ENCODE data around the gene CENPB. TPM values are rescaled to one million over a fixed set of nuclear protein-coding genes. Genes with fewer than 3 reads are reported as not detected.

The CENPB gene
- polyA plus RNA-seq, 1 donor (not counting 4 experiments of a cell fraction or from before 2014, with no cell fraction given): 18.1 TPM

DNA sequence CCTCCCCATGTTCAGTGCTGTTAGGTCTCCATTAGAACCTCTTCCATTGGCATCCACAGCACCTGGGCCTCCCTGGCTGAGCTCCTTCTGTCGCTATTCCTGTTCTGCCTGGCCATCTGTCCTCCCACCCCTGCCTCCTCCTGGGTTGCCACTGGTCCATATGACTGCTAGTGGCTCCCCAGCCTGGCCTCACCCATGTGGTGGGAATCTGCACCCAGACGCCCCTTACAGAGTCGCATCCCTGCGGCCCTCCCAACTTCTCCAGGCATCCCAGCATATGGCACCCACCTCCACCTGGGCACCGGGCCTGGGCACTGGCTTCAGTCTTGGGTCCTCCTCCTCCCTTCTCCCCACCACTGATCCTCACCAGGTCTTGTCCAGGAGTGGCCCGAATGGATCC is 17.3 kb upstream of the CENPB start:
- no peak overlapping the region for H3K4me3 ChIP-seq (ENCODE audit: control insufficient read depth in 2 of 3, extremely low read depth in 1 of 3, insufficient read depth in 2 of 3, low read depth in 1 of 3, low read length in 3 of 3)
- peaks cover 85% of the 10 kb centered on the region for H3K4me1 ChIP-seq (ENCODE audit: control insufficient read depth, extremely low read depth, insufficient read depth, low read length)
- no peaks in the 10 kb centered on the region for H3K9me1 ChIP-seq (ENCODE audit: control insufficient read depth, extremely low read depth, insufficient read depth, low read length)
- H3K36me3 ChIP-seq (ENCODE audit: control insufficient read depth in 2 of 2, extremely low read depth in 1 of 2, insufficient read depth in 2 of 2, low read length in 2 of 2): peaks cover 33 to 67% of the 10 kb centered on the region in 2 experiments
- H3K4me2 ChIP-seq (ENCODE audit: control insufficient read depth, extremely low read depth, insufficient read depth, low read depth, low read length): peak overlapping the region; percentile 27
- H3K9me3 ChIP-seq (ENCODE audit: control insufficient read depth, low read depth, low read length): no peaks in the 10 kb centered on the region
- DNase-seq (ENCODE audit: low read depth, low spot score): no peak
- no peak overlapping the region for H2AFZ ChIP-seq (ENCODE audit: control insufficient read depth, low read length)
- peaks cover 12% of the 10 kb centered on the region for H3K79me2 ChIP-seq (ENCODE audit: control insufficient read depth, insufficient read depth, low read length)
- FAIRE-seq: no peak
- H3K27ac ChIP-seq (ENCODE audit: control insufficient read depth, insufficient read depth, low read length): peak overlapping the region; percentile 99
- no peaks in the 10 kb centered on the region for H4K20me1 ChIP-seq (ENCODE audit: control insufficient read depth, extremely low read depth, insufficient read depth, low read length)
- no peak for TF ChIP-seq CTCF (optimal IDR thresholded peaks at IDR 0.05 in 1 of 3, IDR thresholded peaks at IDR 0.05 in 1 of 3, conservative IDR thresholded peaks at IDR 0.05 in 1 of 3; ENCODE audit: extremely low read depth in 1 of 3, insufficient read depth in 2 of 3, low read length in 3 of 3)
- no peak for TF ChIP-seq EZH2 (IDR thresholded peaks at IDR 0.05; ENCODE audit: low read length)
- peak overlapping the region; percentile 47 for H3K9ac ChIP-seq (ENCODE audit: control insufficient read depth, extremely low read depth, insufficient read depth, low read length)
- dilution Hi-C loops (cut with MboI; ENCODE audit: extremely low pct_ligation_motif_present, low sequenced_read_pairs): no loop called here
- H3K27me3 ChIP-seq (ENCODE audit: control insufficient read depth, extremely low read depth, insufficient read depth, low read length): no peaks in the 10 kb centered on the region

DNA sequence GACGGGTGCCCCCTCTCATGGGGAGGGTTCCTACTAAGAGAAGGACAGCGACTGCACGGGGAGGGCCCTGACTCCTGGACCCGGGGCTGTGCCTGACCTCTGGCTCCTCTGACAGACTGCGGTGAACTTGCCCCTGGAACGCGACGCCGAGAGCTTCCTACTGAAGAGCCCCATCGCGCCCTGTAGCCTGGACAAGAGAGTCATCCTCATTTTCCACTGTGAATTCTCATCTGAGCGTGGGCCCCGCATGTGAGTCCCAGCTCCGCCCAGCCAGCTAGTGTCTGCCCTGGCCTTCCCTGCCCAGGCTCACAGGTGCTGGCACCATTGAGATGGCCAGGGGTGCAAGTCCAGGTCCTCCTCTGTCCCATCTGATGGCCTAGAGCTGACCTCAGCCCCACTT is 16.7 kb upstream of the CENPB start:
- Histone ChIP-seq H4K20me1 (ENCODE audit: control insufficient read depth, extremely low read depth, insufficient read depth, low read length) (no peaks in the 10 kb centered on the region), H2AFZ (ENCODE audit: control insufficient read depth, low read length) (no peak overlapping the region), H3K9ac (ENCODE audit: control insufficient read depth, extremely low read depth, insufficient read depth, low read length) (no peak overlapping the region), H3K4me3 (ENCODE audit: control insufficient read depth in 2 of 3, extremely low read depth in 1 of 3, insufficient read depth in 2 of 3, low read depth in 1 of 3, low read length in 3 of 3) (no peak overlapping the region), H3K79me2 (ENCODE audit: control insufficient read depth, insufficient read depth, low read length) (peaks cover 16% of the 10 kb centered on the region), H3K9me3 (ENCODE audit: control insufficient read depth, low read depth, low read length) (no peaks in the 10 kb centered on the region), H3K9me1 (ENCODE audit: control insufficient read depth, extremely low read depth, insufficient read depth, low read length) (no peaks in the 10 kb centered on the region), H3K27ac (ENCODE audit: control insufficient read depth, insufficient read depth, low read length) (peak overlapping the region; percentile 99), H3K27me3 (ENCODE audit: control insufficient read depth, extremely low read depth, insufficient read depth, low read length) (no peaks in the 10 kb centered on the region), H3K4me1 (ENCODE audit: control insufficient read depth, extremely low read depth, insufficient read depth, low read length) (peaks cover 89% of the 10 kb centered on the region), H3K4me2 (ENCODE audit: control insufficient read depth, extremely low read depth, insufficient read depth, low read depth, low read length) (peak overlapping the region; percentile 27), H3K36me3 (ENCODE audit: control insufficient read depth in 2 of 2, extremely low read depth in 1 of 2, insufficient read depth in 2 of 2, low read length in 2 of 2) (peaks cover 33 to 73% of the 10 kb centered on the region in 2 experiments)
- dilution Hi-C loops (cut with MboI; ENCODE audit: extremely low pct_ligation_motif_present, low sequenced_read_pairs): no loop called here
- DNase-seq (ENCODE audit: low read depth, low spot score) (no peak), FAIRE-seq (no peak)
- TF ChIP-seq CTCF (optimal IDR thresholded peaks at IDR 0.05 in 1 of 3, IDR thresholded peaks at IDR 0.05 in 1 of 3, conservative IDR thresholded peaks at IDR 0.05 in 1 of 3; ENCODE audit: extremely low read depth in 1 of 3, insufficient read depth in 2 of 3, low read length in 3 of 3) (no peak), EZH2 (IDR thresholded peaks at IDR 0.05; ENCODE audit: low read length) (no peak)

Measured in keratinocyte (primary cell).